Ecto neural progenitor cell (in vitro differentiated cells): ENCODE measurements around the gene TDRD9.

Experiments
- DNase-seq: peaks from one replicate; pipeline ENCODE4 v3.0.0-alpha.2; 2018; ENCODE audit warnings: low spot score

The TDRD9 gene

DNA sequence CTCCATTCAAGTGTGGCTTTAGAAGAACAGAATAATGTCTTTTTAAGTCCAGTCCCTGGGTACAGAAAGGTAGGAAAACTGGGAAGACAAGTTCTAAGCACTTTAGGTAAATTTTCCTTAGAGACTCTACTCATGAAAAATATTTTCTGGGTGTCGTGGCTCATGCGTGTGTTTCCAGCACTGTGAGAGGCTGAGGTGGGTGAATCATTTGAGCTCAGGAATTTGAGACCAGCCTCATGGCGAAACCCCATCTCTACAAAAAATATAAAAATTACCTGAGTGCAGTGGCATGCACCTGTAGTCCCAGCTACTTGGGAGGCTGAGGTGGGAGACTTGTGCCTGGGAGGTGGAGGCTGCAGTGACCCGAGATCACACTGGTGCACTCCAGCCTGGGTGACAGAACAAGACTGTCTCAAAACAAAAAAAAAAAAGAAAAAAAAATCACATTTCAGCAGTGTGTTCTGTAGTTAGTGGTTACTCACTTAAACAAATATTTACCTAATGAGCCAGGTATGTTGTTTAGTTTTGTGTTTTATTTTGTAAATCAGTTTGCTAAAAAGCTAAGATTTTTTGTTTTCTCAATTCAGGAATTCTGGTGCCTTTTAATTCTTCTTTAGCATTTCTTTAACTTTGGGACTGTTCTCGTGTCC, 66.4 kb downstream of the TDRD9 start:
- no peak for DNase-seq

DNA sequence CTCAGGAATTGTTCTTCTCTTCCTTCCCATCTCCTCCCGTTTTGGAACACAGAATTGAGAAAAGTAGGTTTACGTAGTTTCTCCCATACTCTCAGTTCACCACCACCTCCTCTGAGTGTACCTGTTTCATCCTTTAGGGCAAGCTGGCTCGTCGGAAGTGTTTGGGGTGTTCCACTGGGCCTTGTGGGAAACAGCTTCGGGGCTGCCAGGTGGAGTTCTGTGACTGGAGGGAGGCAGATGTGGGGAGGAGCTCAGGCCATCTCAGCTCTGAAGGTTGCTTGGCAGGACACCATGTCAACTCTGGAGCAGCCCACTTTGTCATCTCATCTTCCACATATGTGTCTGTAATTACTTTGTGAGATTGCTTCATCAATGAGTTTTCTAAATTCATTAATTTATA, 67.6 kb downstream of the TDRD9 start:
- DNase-seq = no peak

DNA sequence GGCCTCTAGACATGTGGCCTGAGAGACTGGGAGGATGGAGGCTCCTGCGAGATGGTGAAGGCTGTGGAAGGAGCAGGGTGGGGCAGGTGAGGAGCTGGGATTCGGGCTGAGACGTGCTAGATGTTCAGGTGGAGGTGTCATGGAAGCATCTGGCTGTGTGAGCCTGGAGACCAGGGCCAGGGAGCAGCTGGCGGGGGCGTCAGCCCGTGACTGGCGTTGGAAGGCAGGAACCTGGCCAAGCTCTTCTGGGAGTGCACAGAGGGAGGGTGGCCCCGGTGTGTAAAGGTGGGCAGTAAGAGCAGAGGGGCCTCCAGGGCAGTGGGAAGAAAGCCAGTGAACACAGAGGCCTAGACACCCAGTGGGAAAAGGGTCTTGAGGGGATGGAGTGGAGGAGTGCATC, 69.1 kb downstream of the TDRD9 start:
- no peak for DNase-seq

DNA sequence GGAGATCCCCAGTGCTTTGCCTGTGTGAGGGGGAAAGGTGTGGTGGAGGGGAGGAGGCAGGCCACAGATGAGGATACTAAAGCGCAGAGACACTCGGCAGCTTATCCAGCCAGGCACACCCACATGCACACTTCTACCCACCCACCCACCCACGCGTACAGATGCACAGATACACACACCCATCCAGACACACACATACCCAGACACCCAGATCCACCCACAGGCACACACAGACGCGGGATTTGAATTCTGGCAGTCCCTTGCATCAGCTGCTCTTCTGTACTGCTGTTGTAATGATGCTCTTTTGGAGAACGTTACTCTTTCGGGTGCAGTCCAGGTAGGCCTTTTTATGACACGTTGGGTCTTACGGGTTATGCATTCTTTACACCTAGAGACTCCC, 69.8 kb downstream of the TDRD9 start:
- DNase-seq = no peak

DNA sequence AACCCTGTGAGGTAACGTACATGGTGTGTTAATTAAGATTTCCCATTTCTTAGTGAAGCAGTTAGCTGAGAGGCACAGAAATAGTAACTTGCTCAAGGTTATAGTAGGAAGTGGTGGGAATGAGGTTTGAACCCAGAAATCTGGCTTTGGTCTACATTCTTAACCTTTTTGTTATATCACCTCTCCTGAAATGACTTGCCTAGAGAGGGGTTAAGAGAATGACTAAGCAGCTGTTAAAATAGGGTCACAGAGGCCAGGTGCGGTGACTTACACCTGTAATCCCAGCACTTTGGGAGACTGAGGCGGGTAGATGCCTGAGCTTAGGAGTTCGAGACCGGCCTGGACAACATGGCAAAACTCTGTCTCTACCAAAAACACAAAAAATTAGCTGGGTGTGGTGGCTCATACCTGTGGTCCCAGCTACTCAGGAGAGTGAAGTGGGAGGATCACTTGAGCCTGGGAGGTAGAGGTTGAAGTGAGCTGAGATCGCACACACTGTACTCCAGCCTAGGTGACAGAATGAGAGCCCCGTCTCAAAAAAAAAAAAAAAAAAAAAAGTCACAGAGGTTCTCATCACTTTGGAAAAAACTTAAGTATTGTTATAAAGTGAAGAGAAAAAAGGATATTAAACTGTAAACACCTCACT, 71.7 kb downstream of the TDRD9 start:
- DNase-seq = no peak

DNA sequence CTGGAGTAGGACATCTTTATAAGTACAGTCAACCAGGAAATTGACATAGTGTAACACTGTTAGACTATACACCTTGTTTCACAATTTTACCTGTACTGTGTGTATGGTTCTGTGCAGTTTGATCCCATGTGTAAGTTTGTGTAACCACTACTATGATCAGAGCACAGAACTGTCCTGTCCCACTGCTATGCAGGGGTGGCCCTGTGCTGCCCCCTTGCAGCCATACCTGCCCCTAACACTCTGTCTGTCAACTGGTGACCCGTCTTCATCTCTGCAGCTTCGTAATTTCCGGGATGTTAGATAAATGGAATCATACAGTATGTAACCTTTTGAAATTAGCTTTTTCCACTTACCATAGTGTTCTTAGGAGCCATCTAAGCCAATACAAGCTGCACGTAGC, 72.7 kb downstream of the TDRD9 start:
- DNase-seq = no peak

DNA sequence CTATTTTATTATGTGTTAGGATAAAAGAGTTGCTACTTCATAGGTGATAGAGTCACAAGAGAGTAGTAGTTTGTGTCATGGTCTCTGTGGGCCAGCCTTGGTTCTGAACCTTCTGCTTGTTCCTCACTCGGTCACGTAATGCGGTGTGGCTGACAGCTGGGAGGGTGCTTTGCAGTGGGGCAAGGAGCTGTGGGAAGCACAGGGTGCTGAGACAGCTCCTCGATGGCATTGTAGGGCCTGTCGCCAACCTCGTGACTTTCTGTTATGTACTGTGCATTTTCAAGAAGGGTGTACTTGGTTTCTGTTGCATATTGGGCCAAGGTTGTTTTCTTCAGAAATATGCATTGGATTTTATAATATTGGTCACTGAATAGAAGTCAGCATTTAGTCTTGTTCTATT, 75.4 kb downstream of the TDRD9 start:
- DNase-seq = no peak

DNA sequence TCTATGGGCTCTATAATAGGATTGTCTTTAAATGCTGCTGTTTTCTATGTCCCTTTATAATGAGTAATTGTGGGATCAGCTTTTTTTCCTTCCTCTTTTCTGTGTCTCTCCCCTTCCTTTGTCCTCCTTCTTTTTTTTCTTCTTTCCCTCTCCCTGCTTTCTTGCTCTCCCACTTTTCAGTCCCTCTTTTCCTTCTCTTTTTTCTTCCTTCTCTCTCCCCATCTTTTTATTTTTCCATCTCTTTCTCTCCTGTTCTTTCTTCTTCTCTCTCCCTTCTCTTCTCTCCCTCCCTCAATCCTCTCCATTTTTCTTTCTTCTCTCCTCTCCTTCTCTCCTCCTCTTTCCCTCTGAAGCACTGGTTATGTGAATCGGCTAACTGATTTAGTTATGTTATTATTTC, 76.6 kb downstream of the TDRD9 start:
- DNase-seq = no peak

DNA sequence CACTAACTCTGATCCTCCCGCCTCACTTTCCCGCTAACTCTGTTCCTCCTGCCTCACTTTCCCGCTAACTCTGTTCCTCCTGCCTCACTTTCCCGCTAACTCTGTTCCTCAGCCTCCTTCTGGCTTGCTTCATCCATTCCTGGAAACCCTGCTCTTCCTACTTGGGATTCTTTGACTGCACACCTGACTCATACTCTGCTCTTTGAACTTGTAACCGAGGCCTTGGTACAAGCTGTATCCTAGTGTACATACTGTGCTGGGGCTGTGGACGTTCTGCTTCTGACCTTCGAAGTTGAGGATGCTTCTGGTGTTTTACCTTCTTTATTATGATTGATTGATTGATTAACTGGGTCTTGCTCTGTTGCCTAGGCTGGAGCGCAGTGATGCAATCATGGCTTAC, 77.2 kb downstream of the TDRD9 start:
- no peak for DNase-seq

DNA sequence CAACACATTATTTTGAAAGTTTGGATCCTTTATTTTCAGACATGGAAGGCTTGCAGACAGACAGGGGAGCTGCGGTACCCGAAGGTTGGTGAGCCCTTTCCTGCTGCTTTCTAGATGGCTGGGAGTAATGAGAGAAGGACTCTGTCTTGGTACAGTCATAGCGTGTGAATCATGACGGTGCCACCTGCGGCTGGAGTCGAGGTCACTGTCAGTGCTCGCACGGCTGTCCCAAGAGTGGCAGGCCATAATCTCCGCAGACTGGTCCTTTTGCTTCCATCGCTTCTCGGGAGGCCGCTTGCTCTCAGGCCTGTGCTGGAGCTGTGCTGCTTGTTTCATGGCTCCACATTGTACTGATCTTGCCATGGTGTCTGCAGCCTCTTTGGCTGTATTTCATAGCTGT, 78.9 kb downstream of the TDRD9 start:
- no peak for DNase-seq

DNA sequence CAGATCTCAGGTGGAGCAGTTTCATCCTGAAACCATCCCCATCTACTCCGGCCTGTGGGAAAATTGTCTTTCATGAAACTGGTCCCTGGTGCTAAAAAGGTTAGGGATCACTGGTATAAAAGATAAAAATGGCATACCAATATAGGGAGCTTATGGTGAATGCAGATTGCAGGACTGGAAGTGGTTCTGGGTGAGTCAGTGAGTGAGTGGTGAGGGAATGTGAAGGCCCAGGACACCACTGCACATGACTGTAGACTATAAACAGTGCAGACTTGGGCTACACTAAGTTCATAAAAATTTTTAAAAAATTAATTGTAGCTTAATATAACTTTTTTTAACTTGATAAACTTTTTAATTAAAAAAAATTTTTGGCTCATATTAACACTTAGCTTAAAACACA, 81.0 kb downstream of the TDRD9 start:
- no peak for DNase-seq

DNA sequence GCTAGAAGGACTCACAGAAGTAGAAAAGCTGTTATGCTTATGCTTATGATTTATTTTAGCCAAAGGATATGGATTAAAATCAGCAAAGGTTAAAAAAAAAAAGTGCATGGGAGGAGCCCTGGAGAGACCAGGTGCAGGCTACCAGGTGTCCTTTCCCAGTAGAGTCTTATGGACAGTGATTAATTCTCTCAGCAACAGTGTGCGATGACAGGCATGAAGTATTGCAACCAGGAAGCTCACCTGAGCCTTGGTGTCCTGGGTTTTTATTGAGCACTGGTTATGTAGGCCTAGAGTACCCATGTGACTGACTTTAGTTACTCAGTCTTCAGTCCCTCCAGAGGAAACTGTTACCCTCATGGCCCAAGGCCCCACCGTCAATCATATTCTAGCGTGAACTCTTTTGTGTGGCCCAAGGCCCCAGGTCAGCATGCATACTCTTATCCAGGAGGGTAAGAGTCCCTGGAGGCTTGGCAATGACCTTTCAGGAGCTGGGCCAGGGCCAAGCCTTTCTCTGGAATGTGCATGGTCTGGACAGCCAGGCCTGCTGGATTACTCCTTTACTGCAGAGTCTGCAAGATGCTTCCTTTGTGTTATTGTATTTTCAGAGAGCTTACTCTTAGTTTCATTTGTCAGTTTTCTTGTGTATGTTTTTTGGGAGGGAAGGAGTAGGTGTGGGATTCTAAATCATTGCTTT, 83.7 kb downstream of the TDRD9 start:
- no peak for DNase-seq

DNA sequence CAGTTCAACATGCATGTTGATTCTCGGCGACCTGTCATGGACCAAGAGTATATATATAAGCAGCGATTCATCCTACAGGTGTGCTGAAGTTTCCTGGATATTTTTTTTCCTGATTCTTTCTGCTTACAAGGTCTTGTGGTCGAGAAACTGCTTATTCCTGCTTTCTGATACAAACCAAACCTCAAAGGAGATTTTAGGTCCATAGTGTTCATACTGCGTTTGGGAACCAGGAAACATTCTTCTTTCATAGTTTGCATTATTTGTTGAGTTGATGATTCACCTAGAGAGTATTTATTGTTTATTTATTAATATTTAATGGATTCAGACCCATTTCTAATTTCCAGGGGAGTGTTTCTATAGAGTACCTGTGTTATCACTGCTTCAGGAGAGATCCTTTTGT, 86.5 kb downstream of the TDRD9 start:
- no peak for DNase-seq

DNA sequence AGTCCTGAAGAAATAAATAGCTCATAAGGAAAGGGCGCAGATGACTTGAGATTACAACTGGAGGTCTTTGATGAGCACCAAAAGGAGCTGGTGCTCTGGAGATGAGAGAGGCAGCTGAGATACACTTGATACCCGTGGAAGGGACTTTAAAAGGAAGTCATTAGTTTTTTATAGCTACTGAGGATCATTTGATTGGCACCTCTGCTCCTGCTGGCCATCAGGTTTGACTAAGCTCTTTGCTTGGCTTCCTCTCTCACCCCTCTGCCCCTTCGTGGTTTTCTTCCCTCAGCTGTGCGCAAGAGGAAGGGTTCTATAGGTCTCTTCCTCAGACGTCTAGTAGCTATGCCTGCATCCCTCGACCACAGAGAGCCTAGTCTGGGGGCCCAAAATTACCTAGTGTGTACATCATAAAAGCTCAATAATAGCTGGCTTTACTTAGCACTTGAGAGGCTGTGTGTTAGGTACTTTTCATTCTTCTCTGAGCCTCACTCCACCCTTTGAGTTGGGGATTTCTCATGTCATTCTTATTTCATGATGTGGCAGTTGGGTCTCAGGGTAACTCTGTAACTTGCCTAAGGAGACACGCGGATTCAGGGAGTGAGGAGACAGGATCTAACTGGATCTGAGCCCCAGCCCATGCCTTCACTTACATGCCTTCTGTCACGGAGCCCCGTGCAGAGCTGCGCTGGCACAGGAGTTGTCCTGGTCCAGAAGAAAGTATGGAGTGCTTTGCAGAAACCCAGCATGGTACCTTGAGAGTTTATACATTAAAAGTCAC, 88.8 kb downstream of the TDRD9 start:
- DNase-seq = no peak

DNA sequence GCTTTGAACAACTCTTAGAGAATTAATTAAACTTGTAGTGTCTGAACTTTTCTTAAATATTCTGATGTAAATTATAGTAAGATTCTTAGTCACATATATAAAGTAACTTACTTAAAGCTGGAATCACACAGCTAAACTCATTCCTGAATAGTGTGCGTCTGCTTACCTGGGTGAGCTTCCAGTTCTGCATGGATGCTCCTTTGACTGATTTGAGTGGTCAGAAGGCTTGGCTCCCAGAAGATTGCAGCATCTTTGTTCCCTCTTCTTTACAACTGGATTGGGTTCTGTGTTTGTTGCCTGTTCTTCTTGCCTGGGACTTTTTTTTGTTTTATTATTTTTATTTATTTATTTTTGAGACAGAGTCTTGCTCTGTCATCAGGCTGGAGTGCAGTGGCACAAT, 90.8 kb downstream of the TDRD9 start:
- no peak for DNase-seq

DNA sequence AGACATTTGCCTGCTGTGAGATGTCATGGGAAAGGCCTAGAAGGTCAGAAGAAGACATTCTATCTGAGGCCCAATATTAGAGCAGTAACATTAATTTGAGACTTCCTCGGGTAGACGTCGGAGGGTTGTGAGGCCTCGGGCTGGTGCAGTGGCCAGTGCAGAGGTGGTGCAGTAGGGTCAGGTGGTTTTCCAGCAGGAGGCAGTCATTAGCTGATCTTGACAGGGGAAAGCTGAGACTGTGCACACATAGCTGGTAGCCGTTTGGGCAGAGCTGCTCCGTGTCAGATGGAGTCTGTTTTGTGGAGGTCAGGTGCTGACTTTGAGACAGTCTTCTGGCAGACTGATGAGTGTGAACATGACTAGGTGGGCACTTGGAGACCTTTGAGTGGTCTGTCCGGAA, 91.5 kb downstream of the TDRD9 start:
- DNase-seq = no peak

DNA sequence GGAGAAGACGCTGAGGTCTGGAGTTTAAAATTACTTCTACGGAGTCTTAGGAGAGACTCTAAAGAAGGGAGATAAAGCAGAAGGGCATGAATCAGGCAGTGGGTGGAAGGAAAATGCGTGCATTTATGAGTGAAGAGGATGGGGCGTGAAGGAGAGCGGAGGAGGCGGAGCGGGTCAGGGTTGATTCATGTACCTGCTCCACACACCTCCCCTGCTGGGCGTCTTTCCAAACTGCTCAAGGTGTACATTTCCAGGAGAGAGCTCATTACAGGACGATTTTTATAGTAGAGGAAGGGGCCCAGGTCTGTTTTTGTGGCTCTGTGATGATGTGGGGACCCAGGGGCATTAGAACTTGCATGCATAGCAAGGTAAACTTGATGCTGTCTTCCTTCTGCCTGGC, 92.2 kb downstream of the TDRD9 start:
- no peak for DNase-seq

DNA sequence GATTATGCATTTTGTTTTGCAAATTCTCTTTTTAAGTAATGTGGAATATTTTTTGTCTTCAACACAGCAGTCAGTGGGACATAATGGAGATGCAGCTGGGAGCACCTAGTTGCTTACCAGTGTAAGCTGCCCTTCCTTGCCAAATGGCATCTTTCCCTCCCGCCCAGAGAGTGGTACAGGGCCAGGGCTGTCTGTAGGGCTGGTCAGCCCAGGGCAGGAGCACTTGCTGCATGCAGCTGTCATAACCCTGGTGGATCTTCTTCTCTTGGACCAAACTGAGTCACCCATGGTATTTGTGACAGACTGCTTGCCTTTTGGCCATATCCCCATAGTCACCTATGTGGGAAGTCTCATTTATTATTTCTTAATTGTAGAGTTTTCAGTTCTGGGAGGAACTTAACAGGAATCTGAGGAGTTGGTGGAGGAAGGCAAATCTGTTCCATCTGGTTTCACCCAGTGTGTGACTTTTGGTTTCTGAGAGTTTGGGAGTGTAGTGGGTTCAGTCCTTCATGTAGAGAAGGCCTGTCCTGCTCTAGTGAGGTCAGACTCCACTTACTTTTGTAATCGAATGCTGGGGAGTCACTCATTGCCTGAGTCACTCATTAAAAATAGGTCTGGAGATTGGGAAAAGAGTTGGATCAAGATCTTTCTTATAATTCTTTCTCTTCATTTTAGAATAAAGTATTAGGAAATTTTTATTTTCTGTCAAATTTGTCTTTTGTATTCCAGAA, 95.2 kb downstream of the TDRD9 start:
- no peak for DNase-seq

DNA sequence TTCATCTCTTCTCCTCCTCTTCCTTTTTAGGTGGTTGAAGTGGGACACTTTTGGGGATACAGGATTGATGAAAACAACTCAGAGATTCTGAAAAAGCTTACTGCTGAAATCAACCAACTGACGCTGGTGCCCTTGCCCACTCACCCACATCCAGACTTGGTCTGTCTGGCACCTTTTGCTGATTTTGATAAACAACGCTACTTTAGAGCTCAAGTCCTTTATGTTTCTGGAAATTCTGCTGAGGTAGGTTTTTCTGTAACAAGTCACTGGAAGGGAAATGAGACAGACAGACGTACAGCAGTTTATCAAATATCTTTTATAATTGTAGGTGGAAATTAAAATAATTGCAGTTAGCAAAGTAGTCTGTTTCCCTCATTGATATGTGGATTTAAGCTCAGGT, 97.3 kb downstream of the TDRD9 start:
- no peak for DNase-seq

DNA sequence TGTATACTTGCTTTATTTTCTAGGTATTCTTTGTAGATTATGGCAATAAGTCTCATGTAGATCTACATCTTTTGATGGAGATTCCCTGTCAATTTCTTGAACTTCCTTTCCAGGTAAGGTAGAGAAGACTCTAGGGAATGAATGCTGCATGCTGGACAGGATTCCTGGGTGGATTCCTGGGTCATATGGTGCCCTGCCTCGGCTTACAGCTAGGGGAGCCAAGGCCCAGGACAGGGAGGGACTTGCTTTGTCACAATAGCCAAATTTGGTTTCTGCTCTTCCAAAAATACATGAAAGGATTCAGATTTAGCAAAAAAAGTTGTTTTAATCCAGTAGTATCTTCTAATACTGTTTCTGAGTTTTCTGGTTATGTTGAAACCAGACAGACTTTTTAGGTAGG, 97.8 kb downstream of the TDRD9 start:
- DNase-seq = no peak

DNA sequence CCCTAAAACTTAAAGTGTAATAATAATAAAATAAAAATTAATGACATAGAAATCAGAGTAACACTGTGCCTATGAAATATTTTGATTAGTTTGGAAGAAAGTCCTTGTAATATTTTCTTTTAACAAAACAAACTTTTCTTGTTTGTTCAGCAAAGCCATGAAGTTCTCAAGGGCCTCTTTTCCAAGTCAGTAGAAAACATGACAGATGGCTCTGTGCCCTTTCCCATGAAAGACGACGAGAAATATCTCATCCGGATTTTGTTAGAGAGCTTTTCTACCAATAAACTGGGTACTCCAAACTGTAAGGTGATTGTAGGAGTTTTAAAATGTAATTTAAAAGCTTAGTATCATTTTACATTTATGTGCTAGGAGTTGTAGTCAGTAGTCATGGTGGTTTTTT, 102.7 kb downstream of the TDRD9 start:
- no peak for DNase-seq

DNA sequence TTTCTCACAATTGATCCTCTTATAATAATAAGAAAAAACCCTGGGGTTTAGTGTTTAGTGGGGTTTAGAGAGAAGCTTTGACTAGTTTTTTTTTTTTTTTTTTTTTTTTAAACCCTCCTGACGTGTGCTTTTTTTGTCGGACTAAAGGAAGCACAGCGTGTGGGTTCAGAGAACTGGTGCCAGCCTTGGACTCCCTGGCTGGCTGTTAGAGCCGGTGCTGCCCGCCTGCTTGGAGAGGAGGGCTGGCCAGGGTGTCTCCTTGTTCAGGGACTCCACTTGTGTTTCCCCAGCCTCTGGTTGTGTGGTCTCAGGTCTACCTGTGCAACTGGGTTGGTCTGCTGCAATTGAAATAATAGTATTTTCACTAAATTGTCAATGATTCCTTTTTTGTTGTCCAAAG, 103.1 kb downstream of the TDRD9 start:
- DNase-seq = peak; percentile 32
